Neural cell (in vitro differentiated cells): ENCODE measurements around the gene WDR26.
"Not testable (repeated sequence)": the region's sequence is repeated elsewhere in the genome, so short reads cannot be mapped to it uniquely, and the experiment has no call there.

Experiments
- CTCF ChIP-seq: fragments of 450-650 bp; IDR thresholded peaks from 2 replicates; pipeline ENCODE4 v1.5.1; 2014; ENCODE audit warnings: antibody characterized with exemption, mild to moderate bottlenecking, moderate library complexity; ENCODE audit not compliant: poor library complexity, severe bottlenecking
- EP300 ChIP-seq: fragments of 450-650 bp; conservative IDR thresholded peaks from 2 replicates; pipeline ENCODE4 v1.6.1; 2014; ENCODE audit warnings: antibody characterized with exemption, mild to moderate bottlenecking, moderate library complexity; ENCODE audit not compliant: poor library complexity, severe bottlenecking
- POLR2AphosphoS5 ChIP-seq: IDR thresholded peaks from 2 replicates; pipeline ENCODE4 v1.6.1; 2012
- RAD21 ChIP-seq: fragments of 450-650 bp; conservative IDR thresholded peaks from 2 replicates; pipeline ENCODE4 v1.6.1; 2014; ENCODE audit warnings: antibody characterized with exemption, mild to moderate bottlenecking, moderate library complexity

- not testable (repeated sequence) for TF ChIP-seq CTCF, RAD21, POLR2AphosphoS5, EP300
These were observed 45.6 kb upstream of the WDR26 start for GRCh38 chr1:224480200-224480599.
